ENCODE data around the gene SAMHD1.

DNA sequence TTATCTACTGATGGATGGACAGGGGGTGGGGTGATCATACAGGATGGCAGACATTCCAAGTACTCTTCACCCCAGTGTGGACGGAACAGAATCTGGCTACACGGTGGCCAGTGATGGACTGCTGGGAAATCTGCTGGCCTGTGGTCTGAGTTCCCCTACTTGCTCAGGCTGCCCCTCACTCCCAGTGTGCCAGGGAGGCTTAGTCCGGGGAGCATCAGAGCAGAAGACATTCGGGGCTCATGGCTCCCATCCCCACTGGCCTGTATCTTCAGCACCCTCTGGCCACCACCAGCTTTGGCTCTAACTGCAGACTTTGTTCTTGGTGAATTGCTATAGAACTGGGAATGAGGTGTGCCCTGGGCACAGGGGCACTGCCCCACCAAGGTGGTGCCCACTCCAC lies 60.3 kb downstream of the SAMHD1 start:
- TF ChIP-seq EZH2 (IDR thresholded peaks at IDR 0.05; ENCODE audit: borderline replicate concordance, low read depth, low read length, severe bottlenecking) (no peak), POLR2AphosphoS5 (IDR thresholded peaks at IDR 0.05; ENCODE audit: insufficient read depth, low read depth, low read length) (no peak), JUN (IDR thresholded peaks at IDR 0.05; ENCODE audit: borderline replicate concordance, insufficient read depth, insufficient read length, low read depth) (no peak), POLR2A (IDR thresholded peaks at IDR 0.05; ENCODE audit: low read depth, low read length) (no peak), MYC (IDR thresholded peaks at IDR 0.05; ENCODE audit: low read depth, low read length) (no peak), FOS (IDR thresholded peaks at IDR 0.05; ENCODE audit: borderline replicate concordance, insufficient read depth, low read length) (no peak)
- TF ChIP-seq, protein P1, sequence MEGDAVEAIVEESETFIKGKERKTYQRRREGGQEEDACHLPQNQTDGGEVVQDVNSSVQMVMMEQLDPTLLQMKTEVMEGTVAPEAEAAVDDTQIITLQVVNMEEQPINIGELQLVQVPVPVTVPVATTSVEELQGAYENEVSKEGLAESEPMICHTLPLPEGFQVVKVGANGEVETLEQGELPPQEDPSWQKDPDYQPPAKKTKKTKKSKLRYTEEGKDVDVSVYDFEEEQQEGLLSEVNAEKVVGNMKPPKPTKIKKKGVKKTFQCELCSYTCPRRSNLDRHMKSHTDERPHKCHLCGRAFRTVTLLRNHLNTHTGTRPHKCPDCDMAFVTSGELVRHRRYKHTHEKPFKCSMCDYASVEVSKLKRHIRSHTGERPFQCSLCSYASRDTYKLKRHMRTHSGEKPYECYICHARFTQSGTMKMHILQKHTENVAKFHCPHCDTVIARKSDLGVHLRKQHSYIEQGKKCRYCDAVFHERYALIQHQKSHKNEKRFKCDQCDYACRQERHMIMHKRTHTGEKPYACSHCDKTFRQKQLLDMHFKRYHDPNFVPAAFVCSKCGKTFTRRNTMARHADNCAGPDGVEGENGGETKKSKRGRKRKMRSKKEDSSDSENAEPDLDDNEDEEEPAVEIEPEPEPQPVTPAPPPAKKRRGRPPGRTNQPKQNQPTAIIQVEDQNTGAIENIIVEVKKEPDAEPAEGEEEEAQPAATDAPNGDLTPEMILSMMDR (IDR thresholded peaks at IDR 0.05; ENCODE audit: extremely low read depth in 1 of 2, insufficient read depth in 1 of 2, low read depth in 1 of 2, low read length in 2 of 2): no peak
- TF ChIP-seq, protein P2, sequence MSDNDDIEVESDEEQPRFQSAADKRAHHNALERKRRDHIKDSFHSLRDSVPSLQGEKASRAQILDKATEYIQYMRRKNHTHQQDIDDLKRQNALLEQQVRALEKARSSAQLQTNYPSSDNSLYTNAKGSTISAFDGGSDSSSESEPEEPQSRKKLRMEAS (IDR thresholded peaks at IDR 0.05; ENCODE audit: insufficient read depth, insufficient read length): no peak
